IMR-90 (cell line): ENCODE data around the gene SLC6A9. TPM values are rescaled to one million over a fixed set of nuclear protein-coding genes. Genes with fewer than 3 reads are reported as not detected.
A peak's percentile ranks its signal among the peaks of the same experiment; 100 is the strongest.

Experiments used
- ATAC-seq: fragments of 200-7000 bp; cut with Tn5 transposase; 2 replicates; pipeline ENCODE4 v1.9.1; 2020; ENCODE audit warnings: low read depth, mild to moderate bottlenecking, moderate library complexity
- Bru-seq: library from RNA; stranded (reverse); fragments of 400-500 nt; gene quantifications from one replicate; lab custom pipeline; 2021; lab: Mats Ljungman, UMichigan
- BruChase-seq, 2 experiments: library from RNA; stranded (reverse); fragments of 400-500 nt; gene quantifications; one replicate each; lab custom pipeline; 2021; lab: Mats Ljungman, UMichigan
- BruUV-seq: library from RNA; stranded (reverse); fragments of 400-500 nt; replicated peaks from 2 replicates; lab custom pipeline; 2021; lab: Mats Ljungman, UMichigan
- CTCF ChIA-PET: fragments of 300-600 bp; formaldehyde crosslinking; extraction: SDS; loops from one replicate; lab custom pipeline; 2021; ENCODE audit warnings: antibody characterized with exemption; lab: Yijun Ruan, JAX
- POLR2A ChIA-PET: fragments of 300-600 bp; sonication (Branson Sonifier 250); formaldehyde crosslinking; loops from one replicate; lab custom pipeline; 2022; ENCODE audit warnings: antibody characterized with exemption; ENCODE audit not compliant: unreplicated experiment; lab: Charles Lee
- DNase-seq: peaks from one replicate; pipeline ENCODE4 v3.0.0; 2013
- H2AFZ ChIP-seq: replicated peaks from 2 replicates; pipeline ENCODE3; 2013; ENCODE audit warnings: low read length, mild to moderate bottlenecking; ENCODE audit not compliant: poor library complexity
- H2AK5ac ChIP-seq: 2 replicates; pipeline ENCODE4 v1.6.1; 2013; ENCODE audit warnings: low read depth, low read length, inconsistent platforms
- H2AK9ac ChIP-seq: replicated peaks from 2 replicates; pipeline ENCODE3; 2013; ENCODE audit warnings: mild to moderate bottlenecking, low read depth, low read length, moderate library complexity; ENCODE audit not compliant: poor library complexity
- H2BK120ac ChIP-seq: 2 replicates; pipeline ENCODE4 v1.6.1; 2013; ENCODE audit warnings: low read depth, low read length, inconsistent platforms
- H2BK15ac ChIP-seq: 3 replicates; pipeline ENCODE4 v1.6.1; 2013; ENCODE audit warnings: low read depth, low read length, inconsistent platforms
- H2BK20ac ChIP-seq: 2 replicates; pipeline ENCODE4 v1.6.1; 2013; ENCODE audit warnings: low read depth, mild to moderate bottlenecking, inconsistent platforms, low read length, moderate library complexity
- H2BK5ac ChIP-seq: 2 replicates; pipeline ENCODE4 v1.6.1; 2013; ENCODE audit warnings: mild to moderate bottlenecking, low read depth, low read length, inconsistent platforms; ENCODE audit not compliant: poor library complexity, severe bottlenecking
- H3K14ac ChIP-seq: replicated peaks from 2 replicates; pipeline ENCODE4 v1.6.1; 2013; ENCODE audit warnings: low read depth, low read length, inconsistent platforms
- H3K18ac ChIP-seq: 2 replicates; pipeline ENCODE4 v1.6.1; 2013; ENCODE audit warnings: low read depth, low read length, control low read depth
- H3K23ac ChIP-seq: 2 replicates; pipeline ENCODE4 v1.6.1; 2013; ENCODE audit warnings: low read depth, low read length, inconsistent platforms
- H3K27ac ChIP-seq: 2 replicates; pipeline ENCODE4 v1.5.1; 2013; ENCODE audit warnings: mild to moderate bottlenecking, control low read depth, low read length; ENCODE audit not compliant: insufficient read depth
- H3K27me3 ChIP-seq: 2 replicates; pipeline ENCODE4 v1.6.1; 2013; ENCODE audit warnings: low read length; ENCODE audit not compliant: control insufficient read depth, insufficient read depth
- H3K36me3 ChIP-seq: 2 replicates; pipeline ENCODE4 v1.6.1; 2013; ENCODE audit warnings: low read length, mixed read lengths; ENCODE audit not compliant: control insufficient read depth, insufficient read depth
- H3K4ac ChIP-seq: 2 replicates; pipeline ENCODE4 v1.6.1; 2013; ENCODE audit warnings: low read depth, low read length, inconsistent platforms
- H3K4me1 ChIP-seq: 2 replicates; pipeline ENCODE4 v1.6.1; 2013; ENCODE audit warnings: low read length, mixed read lengths; ENCODE audit not compliant: control insufficient read depth, insufficient read depth
- H3K4me2 ChIP-seq: 2 replicates; pipeline ENCODE4 v1.6.1; 2013; ENCODE audit warnings: low read depth, mild to moderate bottlenecking, control low read depth, low read length, moderate library complexity
- H3K4me3 ChIP-seq: 2 replicates; pipeline ENCODE4 v1.5.1; 2013; ENCODE audit warnings: low read depth, mild to moderate bottlenecking, control low read depth, low read length, moderate library complexity; ENCODE audit not compliant: insufficient read depth
- H3K56ac ChIP-seq: 2 replicates; pipeline ENCODE4 v1.6.1; 2013; ENCODE audit warnings: low read length, inconsistent platforms; ENCODE audit not compliant: insufficient read depth; ENCODE audit errors: extremely low read depth
- H3K79me1 ChIP-seq, 2 experiments: 2 replicates each; pipeline ENCODE4 v1.6.1; 2013; ENCODE audit warnings: low read length in 2 of 2, inconsistent platforms in 1 of 2, low read depth in 1 of 2
- H3K9ac ChIP-seq: 2 replicates; pipeline ENCODE4 v1.6.1; 2013; ENCODE audit warnings: low read depth, low read length, control low read depth
- H3K9me1 ChIP-seq: 2 replicates; pipeline ENCODE4 v1.6.1; 2013; ENCODE audit warnings: low read length, inconsistent platforms; ENCODE audit not compliant: insufficient read depth
- H3K9me3 ChIP-seq: 2 replicates; pipeline ENCODE4 v1.6.1; 2013; ENCODE audit warnings: low read length; ENCODE audit not compliant: control insufficient read depth, insufficient read depth
- H4K20me1 ChIP-seq: 2 replicates; pipeline ENCODE4 v1.6.1; 2013; ENCODE audit warnings: low read length, inconsistent platforms; ENCODE audit not compliant: insufficient read depth
- H4K5ac ChIP-seq: 2 replicates; pipeline ENCODE4 v1.6.1; 2013; ENCODE audit warnings: mild to moderate bottlenecking, low read depth, low read length, control low read depth
- H4K8ac ChIP-seq, 2 experiments: 2 replicates each; pipeline ENCODE4 v1.6.1; 2013; ENCODE audit warnings: low read depth in 2 of 2, low read length in 2 of 2, control low read depth in 1 of 2, inconsistent platforms in 1 of 2
- H4K91ac ChIP-seq: 2 replicates; pipeline ENCODE4 v1.6.1; 2013; ENCODE audit warnings: low read depth, low read length, inconsistent platforms; ENCODE audit not compliant: insufficient read depth
- BHLHE40 ChIP-seq: fragments of 150-350 bp; IDR thresholded peaks from 2 replicates; pipeline ENCODE4 v1.6.1; 2016; ENCODE audit warnings: mild to moderate bottlenecking, low read depth, low read length
- CEBPB ChIP-seq: IDR thresholded peaks from 2 replicates; pipeline ENCODE4 v1.6.1; 2012; ENCODE audit warnings: low read depth, low read length, improper control_type of control experiment
- MAZ ChIP-seq: IDR thresholded peaks from 2 replicates; pipeline ENCODE4 v1.6.1; 2012; ENCODE audit warnings: low read depth, mild to moderate bottlenecking, low read length, improper control_type of control experiment, moderate library complexity, borderline replicate concordance
- MXI1 ChIP-seq: IDR thresholded peaks from 2 replicates; pipeline ENCODE4 v1.6.1; 2012; ENCODE audit warnings: low read depth, mild to moderate bottlenecking, low read length, moderate library complexity, borderline replicate concordance
- WGBS, 2 experiments: methylation state at CpG; one replicate each; pipeline versions ENCODE4 v1.1.5 to v1.1.7; 2013; ENCODE audit warnings: missing lambda C conversion rate in 2 of 2; ENCODE audit not compliant: insufficient read length in 1 of 2; ENCODE audit errors: extremely low coverage in 2 of 2; 5-methylcytosine and 5-hydroxymethylcytosine counted together
- dilution Hi-C: fragments of 300-500 bp; cut with HindIII; formaldehyde crosslinking; loops from one replicate; pipeline ENCODE4 v1.14.3; 2018; ENCODE audit warnings: low sequenced_read_pairs; ENCODE audit not compliant: unreplicated experiment
- in situ Hi-C: fragments of 300-500 bp; cut with MboI; formaldehyde crosslinking; loops from 3 replicates; pipeline ENCODE4 v1.14.3; 2019; ENCODE audit warnings: low sequenced_read_pairs, inconsistent platforms, mixed read lengths
- intact Hi-C: fragments of 100-400 bp; cut with micrococcal nuclease; formaldehyde crosslinking; loops from 2 replicates; pipeline ENCODE4 v1.10.0; 2022
- long read RNA-seq: library from polyadenylated mRNA; unstranded; transcript quantifications from one replicate; pipeline ENCODE4 v2.0.0, GENCODE V29; 2021; ENCODE audit not compliant: unreplicated experiment
- polyA plus RNA-seq, 3 experiments: library from polyadenylated mRNA; depleted of rRNA; stranded (reverse); fragments of >200 nt; gene quantifications; 2 replicates each; pipeline ENCODE4 v1.2.3, GENCODE V29; 2012; ENCODE audit warnings: low replicate concordance in 1 of 3
- total RNA-seq: library from RNA; depleted of rRNA; stranded (reverse); fragments of >200 nt; gene quantifications from 2 replicates; pipeline ENCODE4 v1.2.3, GENCODE V29; 2012; rRNA removed
- TF ChIP-seq, protein P1 (sequence below): fragments of 150-350 bp; IDR thresholded peaks from 2 replicates; pipeline ENCODE4 v1.6.1; 2017; ENCODE audit warnings: mild to moderate bottlenecking, antibody characterized with exemption, low read length, low read depth

The SLC6A9 gene
- total RNA-seq (1.9 and 2.0 TPM in 2 replicates), polyA plus RNA-seq (2012; rRNA removed) (6.2 and 6.6 TPM in 2 replicates), Bru-seq, nascent RNA (percentile 62 among the genes with signal in this experiment), BruChase-seq, experiment 1, labeled RNA remaining after a 6-hour chase (percentile 63 among the genes with signal in this experiment), BruChase-seq, experiment 2, labeled RNA remaining after a 2-hour chase (percentile 51 among the genes with signal in this experiment)
- polyA plus RNA-seq (2012; cell fraction: cytosol; rRNA removed) = 3.6 and 12.7 TPM in 2 replicates
- polyA plus RNA-seq (2012; cell fraction: nucleus; rRNA removed; ENCODE audit: low replicate concordance) = 19.1 and 30.0 TPM in 2 replicates
- long read RNA-seq, partial matches to known transcripts = 5 of 15 reads
- long read RNA-seq, other reads (novel, unspliced or antisense) = 9 of 15 reads

DNA sequence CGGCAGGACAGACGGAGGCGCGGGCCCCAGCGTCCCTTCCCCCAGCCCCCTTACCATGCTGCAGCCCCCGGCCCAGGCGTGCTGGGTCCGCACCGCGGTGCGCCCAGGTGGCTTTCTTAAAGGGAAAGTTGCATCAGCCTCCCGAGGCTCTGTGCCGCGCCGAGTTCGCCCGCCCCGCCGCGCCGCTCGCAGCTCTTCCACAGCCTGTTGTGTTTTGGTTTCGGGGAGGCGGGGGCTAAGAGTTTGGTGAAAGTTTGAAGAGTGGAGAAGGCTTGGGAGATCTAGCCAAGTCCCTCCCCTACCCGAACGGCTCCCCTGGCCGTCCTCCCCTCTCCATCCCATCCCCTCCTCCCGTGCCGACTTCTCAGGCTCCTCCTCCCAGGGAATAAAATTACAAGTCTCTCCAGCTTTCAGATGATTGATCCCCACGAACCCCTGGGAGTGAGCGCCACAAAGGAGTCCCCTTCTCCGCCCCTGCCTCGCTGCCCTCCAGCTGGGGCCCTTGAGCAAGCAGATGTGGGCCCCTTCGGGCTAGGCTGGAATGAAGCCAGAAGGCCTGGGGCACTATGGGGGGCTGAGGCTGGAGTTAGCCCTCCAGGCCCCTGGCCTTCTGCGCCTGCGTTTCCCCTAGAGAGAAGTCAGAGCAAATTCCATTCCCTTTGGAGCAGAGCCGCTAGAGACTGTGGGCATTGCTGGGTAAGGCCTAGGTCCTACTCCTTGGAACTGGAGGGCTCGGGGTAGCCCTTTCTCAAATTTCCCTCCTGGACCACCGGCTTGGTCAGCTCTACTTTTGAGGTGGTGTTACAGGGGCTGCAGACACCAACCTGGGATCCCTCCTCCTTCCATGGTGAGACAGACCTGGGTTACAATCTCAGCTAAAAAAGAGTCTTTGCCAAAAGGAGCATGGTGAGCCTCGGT lies at the start of gene SLC6A9:
Gene SLC6A9, minus strand, starts transcription at position 211 of the 918 bp plus-strand sequence. CDS start 7,185 bp downstream, outside the sequence.
- peak within 1 kb of the TSS; percentile 72 for H3K4ac ChIP-seq
- DNase-seq = peak; percentile 81
- peak within 1 kb of the TSS in 1 of 2 experiments; percentile 50; a peak in 2 of 4 replicates for H4K8ac ChIP-seq
- peak within 1 kb of the TSS; percentile 19; the same call in 1 of the 2 replicates for H3K56ac ChIP-seq
- in situ Hi-C loops = no loop called here
- H4K5ac ChIP-seq = no peak within 1 kb of the TSS
- TF ChIP-seq, protein P1, sequence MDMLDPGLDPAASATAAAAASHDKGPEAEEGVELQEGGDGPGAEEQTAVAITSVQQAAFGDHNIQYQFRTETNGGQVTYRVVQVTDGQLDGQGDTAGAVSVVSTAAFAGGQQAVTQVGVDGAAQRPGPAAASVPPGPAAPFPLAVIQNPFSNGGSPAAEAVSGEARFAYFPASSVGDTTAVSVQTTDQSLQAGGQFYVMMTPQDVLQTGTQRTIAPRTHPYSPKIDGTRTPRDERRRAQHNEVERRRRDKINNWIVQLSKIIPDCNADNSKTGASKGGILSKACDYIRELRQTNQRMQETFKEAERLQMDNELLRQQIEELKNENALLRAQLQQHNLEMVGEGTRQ = no peak
- TF ChIP-seq MAZ (peak; percentile 71), MXI1 (no peak), BHLHE40 (peak; percentile 36; the same call in 1 of the 2 replicates), CEBPB (peak; percentile 38)
- peak within 1 kb of the TSS; percentile 6; the same call in 1 of the 3 replicates for H2BK15ac ChIP-seq
- peak within 1 kb of the TSS; percentile 36 for H3K27ac ChIP-seq
- H3K4me3 ChIP-seq = peak within 1 kb of the TSS; percentile 88
- no peaks in the 10 kb centered on the region for H4K20me1 ChIP-seq
- peak within 1 kb of the TSS; percentile 79 for H3K9ac ChIP-seq
- H2BK120ac ChIP-seq = peak within 1 kb of the TSS; percentile 24; the same call in 1 of the 2 replicates
- POLR2A ChIA-PET = no interaction called here
- H3K4me2 ChIP-seq = peak within 1 kb of the TSS; percentile 69
- H3K4me1 ChIP-seq = peaks cover 14% of the 10 kb centered on the region; the same call in 1 of the 2 replicates
- peak within 1 kb of the TSS; percentile 97 for H2AK9ac ChIP-seq
- H3K36me3 ChIP-seq = no peaks in the 10 kb centered on the region
- ATAC-seq = peak; percentile 48
- 0 out of 2 replicates have a peak, but pooled peaks cover 7% of the 10 kb centered on the region for H3K9me1 ChIP-seq
- dilution Hi-C loops = no loop called here
- H3K18ac ChIP-seq = no peak within 1 kb of the TSS; the same call in 1 of the 2 replicates
- no peaks in the 10 kb centered on the region for H3K9me3 ChIP-seq
- peak within 1 kb of the TSS; percentile 64 for H4K91ac ChIP-seq
- H2BK5ac ChIP-seq = no peak within 1 kb of the TSS
- no TSS peak for BruUV-seq
- peak within 1 kb of the TSS; percentile 80 for H3K14ac ChIP-seq
- H2AK5ac ChIP-seq = peak within 1 kb of the TSS; percentile 61; the same call in 1 of the 2 replicates
- H3K79me1 ChIP-seq = peaks cover 0 to 11% of the 10 kb centered on the region in 2 experiments; a peak in 2 of 4 replicates
- H3K23ac ChIP-seq = peak within 1 kb of the TSS; percentile 72
- CTCF ChIA-PET = interaction anchor here (1.6 to 2.5 kb wide), 2 partner anchors 17 to 26 kb away, joined by 5 to 9 read pairs; no protein-coding TSS in a partner anchor
- 0% methylated on average over 10 of the region's 40 CpGs; no CpG with 5 or more reads in 1 of the 2 experiments for WGBS, 2 experiments
- H2AFZ ChIP-seq = peak within 1 kb of the TSS; percentile 94
- no peak within 1 kb of the TSS for H2BK20ac ChIP-seq
- intact Hi-C loops = no loop called here
- H3K27me3 ChIP-seq = no peaks in the 10 kb centered on the region
